22Rv1 (cell line): ENCODE measurements around the gene TULP1.
A peak's percentile ranks its signal among the peaks of the same experiment; 100 is the strongest.

Experiments used
- H3K27ac ChIP-seq: fragments of 450-650 bp; 2 replicates; pipeline ENCODE4 v1.5.1; 2017
- ZFX ChIP-seq: fragments of 450-650 bp; IDR thresholded peaks from 2 replicates; pipeline ENCODE4 v1.6.1; 2017; ENCODE audit warnings: antibody characterized with exemption, borderline replicate concordance
- TF ChIP-seq, protein P1 (sequence below): fragments of 450-650 bp; IDR thresholded peaks from 2 replicates; pipeline ENCODE4 v1.5.1; 2017; ENCODE audit warnings: mild to moderate bottlenecking

TULP1 gene

DNA sequence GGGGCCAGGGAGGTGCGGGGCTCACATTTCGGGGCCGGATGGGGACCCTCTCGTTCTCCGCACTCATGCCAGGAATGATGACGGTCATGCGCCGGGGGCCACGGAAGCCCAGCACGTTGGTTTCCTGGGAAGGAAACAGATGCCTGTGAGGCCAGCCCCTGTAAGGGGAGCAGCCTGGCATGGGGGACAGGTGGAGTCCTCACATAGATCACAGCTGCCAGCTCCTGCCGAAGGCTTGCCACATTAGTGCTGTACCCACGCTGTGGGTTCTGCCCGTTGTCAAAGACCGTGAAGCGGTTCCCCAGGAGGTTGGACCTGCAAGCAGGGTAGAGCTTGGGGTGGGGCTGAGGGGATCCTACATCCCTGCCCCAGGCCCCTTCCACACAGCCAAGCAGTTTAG, 9.2 kb downstream of the TULP1 start:
- TF ChIP-seq, protein P1, sequence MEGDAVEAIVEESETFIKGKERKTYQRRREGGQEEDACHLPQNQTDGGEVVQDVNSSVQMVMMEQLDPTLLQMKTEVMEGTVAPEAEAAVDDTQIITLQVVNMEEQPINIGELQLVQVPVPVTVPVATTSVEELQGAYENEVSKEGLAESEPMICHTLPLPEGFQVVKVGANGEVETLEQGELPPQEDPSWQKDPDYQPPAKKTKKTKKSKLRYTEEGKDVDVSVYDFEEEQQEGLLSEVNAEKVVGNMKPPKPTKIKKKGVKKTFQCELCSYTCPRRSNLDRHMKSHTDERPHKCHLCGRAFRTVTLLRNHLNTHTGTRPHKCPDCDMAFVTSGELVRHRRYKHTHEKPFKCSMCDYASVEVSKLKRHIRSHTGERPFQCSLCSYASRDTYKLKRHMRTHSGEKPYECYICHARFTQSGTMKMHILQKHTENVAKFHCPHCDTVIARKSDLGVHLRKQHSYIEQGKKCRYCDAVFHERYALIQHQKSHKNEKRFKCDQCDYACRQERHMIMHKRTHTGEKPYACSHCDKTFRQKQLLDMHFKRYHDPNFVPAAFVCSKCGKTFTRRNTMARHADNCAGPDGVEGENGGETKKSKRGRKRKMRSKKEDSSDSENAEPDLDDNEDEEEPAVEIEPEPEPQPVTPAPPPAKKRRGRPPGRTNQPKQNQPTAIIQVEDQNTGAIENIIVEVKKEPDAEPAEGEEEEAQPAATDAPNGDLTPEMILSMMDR = no peak
- TF ChIP-seq ZFX = no peak
- no peak overlapping the region for H3K27ac ChIP-seq

DNA sequence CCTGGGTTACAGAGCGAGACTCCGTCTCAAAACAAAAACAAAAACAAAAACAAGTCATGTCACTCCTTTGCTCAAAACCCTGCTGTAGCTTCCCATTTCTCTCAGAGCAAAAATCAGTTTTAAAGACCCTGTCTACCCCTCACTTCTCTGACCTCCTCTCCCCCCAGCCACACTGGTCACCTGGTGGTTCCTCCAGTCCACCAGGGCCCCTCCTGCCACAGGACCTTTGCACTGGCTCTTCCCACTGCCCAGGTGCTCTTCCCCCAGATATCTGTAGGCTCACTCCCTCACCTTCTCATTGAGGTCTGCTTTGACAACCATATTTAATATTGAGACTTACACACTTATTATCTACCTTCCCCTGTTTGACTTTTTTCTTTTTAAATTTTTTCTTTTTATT, 10.9 kb downstream of the TULP1 start:
- TF ChIP-seq ZFX = no peak
- TF ChIP-seq, protein P1 = no peak
- no peak overlapping the region for H3K27ac ChIP-seq

DNA sequence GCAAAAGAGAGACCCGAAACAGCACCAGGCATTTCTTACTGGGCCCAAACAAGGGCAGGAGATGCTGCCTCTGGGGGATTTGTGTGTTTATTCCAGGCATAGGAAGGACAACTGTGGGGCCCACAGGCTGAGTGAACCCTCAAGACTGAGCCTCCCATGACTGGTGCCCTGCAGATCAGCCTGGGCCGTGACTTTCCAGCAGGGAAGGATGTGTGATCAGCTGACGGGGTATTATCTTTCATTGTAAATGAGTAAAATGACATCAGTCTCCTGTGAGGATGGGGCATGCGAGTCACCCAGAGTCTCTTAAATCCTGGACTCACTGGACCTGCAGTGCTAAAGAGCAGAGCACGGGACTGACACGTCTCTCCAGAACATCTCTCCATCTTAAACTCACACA, 11.9 kb downstream of the TULP1 start:
- no peak overlapping the region for H3K27ac ChIP-seq
- no peak for TF ChIP-seq ZFX
- TF ChIP-seq, protein P1 = no peak

DNA sequence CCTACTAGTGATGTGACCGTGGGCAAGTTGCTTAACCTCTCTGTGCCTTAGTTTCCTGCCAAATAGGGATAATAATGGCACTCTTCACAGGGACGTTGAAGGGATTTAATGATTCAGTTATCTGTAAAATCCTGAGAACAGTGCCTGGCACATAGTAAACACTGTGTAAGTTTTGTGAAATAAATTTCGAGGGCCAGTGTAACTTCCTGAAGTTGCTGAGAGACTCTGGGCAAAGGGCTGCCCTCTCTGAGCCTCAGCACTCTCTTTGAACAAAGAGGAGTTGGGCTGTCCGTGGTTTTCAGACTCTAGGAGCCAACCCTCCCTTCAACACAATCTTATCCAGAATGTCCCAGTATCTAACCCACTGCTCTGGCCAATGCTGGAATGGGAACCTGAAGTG, 13.3 kb downstream of the TULP1 start:
- TF ChIP-seq ZFX = no peak
- H3K27ac ChIP-seq = no peak overlapping the region

DNA sequence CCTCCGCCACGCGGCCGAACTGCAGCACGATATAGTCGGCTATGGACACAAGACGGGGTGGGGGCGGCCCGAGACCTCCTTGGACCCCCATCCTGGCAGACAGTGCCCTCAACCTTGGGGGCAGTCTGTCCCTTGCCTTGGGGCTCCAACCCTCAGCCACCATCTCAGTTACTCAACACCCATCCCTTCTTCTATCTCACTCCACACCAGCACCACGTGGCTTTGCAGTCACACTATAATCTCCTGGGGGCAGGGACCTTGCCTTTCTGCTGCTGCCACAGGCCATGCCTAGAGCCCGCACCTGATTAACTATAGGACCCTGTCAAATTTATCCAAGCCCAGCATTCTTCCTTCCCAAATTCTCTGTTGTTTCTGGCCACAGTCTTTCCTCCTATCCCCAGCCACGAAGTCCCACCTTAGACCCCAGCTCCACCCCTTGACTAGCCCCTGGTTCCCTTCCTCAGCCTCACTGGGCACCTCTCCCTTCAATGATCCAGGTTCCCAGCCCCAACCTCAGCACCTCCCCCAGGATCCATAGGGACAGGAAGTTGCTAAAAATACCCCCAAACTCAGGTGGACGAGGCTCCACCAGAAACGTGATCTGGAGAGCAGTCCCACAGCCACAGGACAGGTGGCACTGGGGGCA, 14.2 kb downstream of the TULP1 start:
- TF ChIP-seq, protein P1 = no peak
- TF ChIP-seq ZFX = no peak
- H3K27ac ChIP-seq = no peak overlapping the region

DNA sequence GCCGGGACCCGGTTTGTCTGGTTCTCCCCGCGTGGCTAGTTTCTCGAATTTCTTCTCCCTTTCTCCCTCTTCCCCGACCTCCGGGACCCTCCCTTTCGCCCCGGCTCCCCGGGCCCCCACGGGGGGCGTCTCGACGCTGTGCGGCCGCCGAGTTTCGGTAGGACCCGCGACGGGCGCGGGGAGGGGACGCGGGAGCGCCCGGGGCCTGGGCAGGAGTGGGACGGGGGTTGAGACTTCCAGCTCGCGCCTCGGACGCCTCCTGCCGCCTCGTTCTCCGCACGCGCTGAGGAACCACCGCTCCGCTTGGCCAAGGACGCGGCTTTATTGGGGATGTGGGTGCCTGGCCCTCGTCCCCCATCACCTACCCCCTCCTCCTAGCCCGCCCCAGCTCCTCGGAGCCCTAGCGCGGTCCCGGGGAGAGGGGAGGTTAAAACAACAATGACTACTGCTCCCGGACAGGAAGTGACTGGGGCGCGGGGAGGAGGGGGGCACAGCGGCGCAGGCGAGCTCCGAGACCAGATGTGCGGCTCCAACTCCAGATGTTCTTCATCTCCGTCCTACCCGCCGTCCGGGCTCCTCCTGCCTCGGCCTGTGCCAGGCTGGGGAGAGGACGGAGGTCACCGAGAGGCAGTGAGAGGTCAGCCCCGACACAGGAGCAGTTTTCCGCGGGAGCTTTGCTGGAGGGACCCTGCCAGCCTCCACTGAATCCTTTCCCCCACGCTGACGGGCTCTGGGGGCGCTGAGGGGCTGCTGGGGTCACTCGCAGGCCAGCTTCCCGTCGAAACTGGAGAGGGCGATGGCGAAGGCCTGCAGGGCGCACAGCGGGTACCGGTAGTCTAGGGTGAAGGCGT, 14.9 kb downstream of the TULP1 start:
- TF ChIP-seq, protein P1 = no peak
- no peak for TF ChIP-seq ZFX
- peak overlapping the region; percentile 60 for H3K27ac ChIP-seq

DNA sequence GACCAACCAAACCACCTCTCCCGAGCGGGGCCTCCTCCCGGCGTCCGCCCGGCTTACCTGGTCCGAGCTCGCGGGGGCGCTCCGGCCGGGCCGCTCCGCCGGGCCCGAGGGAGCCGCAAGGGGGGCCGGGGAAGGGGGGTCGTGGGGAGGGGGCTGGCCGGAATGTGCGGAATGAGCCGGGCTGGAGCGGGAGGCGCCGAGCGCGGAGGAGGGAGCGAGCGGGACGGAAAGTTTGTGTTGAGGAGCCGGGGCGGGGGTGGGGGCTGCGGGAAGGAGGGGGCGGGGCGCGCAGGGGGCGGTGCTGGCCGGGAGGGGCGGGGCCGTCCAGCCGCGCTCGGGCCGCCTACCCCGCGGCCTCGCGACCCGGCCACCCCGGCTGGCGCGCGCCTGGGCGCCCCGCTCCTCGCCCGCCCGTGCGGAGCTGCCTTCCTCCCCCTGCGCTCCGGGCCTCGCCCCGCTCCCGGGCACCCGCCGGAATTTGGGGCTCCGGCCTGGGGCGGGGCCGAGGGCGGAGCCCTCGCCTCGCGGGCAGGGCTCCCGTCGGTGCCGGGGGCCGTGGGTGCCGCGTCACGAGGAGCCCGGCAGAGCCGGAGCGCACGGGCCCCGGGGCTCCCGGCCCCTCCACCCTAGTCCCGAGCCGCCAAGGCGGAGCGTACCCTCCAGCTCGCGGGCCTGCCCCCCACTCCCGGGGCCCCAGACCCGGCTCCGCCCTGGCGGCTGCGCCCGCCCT, 15.7 kb downstream of the TULP1 start, which contains the start of gene TEAD3:
Gene TEAD3, minus strand, starts transcription at position 239 of the 730 bp plus-strand sequence.
- TF ChIP-seq, protein P1 = peak; percentile 46
- TF ChIP-seq ZFX = no peak
- H3K27ac ChIP-seq = peak within 1 kb of the TSS; percentile 60
